HEK293T (cell line): ENCODE data around the gene DPCD.

Experiments used
- BHLHE40 ChIP-seq: fragments of 450-650 bp; IDR thresholded peaks from 2 replicates; pipeline ENCODE4 v1.6.1; 2016; ENCODE audit warnings: mild to moderate bottlenecking, moderate library complexity, borderline replicate concordance
- CTBP1 ChIP-seq: fragments of 450-650 bp; IDR thresholded peaks from 2 replicates; pipeline ENCODE4 v1.6.1; 2016; ENCODE audit warnings: borderline replicate concordance
- ELF4 ChIP-seq: fragments of 450-650 bp; IDR thresholded peaks from 2 replicates; pipeline ENCODE4 v1.6.1; 2017; ENCODE audit warnings: antibody characterized with exemption
- FOXA1 ChIP-seq: fragments of 450-650 bp; IDR thresholded peaks from 2 replicates; pipeline ENCODE4 v1.6.1; 2016; ENCODE audit warnings: mild to moderate bottlenecking
- FOXM1 ChIP-seq: fragments of 450-650 bp; IDR thresholded peaks from 2 replicates; pipeline ENCODE4 v1.6.1; 2017; ENCODE audit warnings: mild to moderate bottlenecking, borderline replicate concordance
- LEF1 ChIP-seq: fragments of 450-650 bp; IDR thresholded peaks from 2 replicates; pipeline ENCODE4 v1.6.1; 2017; ENCODE audit warnings: mild to moderate bottlenecking, borderline replicate concordance
- SP1 ChIP-seq: fragments of 450-650 bp; IDR thresholded peaks from 2 replicates; pipeline ENCODE4 v1.6.1; 2017
- SUZ12 ChIP-seq: fragments of 450-650 bp; IDR thresholded peaks from 2 replicates; pipeline ENCODE4 v1.6.1; 2016; ENCODE audit warnings: mild to moderate bottlenecking
- ZNF384 ChIP-seq: fragments of 450-650 bp; IDR thresholded peaks from 2 replicates; pipeline ENCODE4 v1.6.1; 2016
- TF ChIP-seq, protein P1 (sequence below): fragments of 450-650 bp; IDR thresholded peaks from 2 replicates; pipeline ENCODE4 v1.6.1; 2016

DNA sequence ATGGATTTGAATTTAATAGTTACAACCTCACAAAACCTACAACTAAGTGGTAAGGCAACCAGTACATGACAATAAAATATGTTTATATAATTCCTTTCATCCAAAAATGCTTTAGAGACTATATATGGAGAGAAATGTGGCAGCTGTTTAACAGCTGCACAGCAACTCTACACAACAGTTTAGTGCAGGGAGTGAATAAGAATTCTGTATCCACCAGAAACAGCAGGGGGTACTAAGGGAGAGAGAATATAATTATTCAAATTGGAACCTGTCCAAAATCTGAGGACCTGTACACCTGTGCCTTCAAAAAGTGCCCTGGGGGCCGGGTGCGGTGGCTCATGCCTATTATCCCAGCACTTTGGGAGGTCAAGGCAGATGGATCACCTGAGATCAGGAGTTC is 49.7 kb upstream of the DPCD start:
- no peak for TF ChIP-seq BHLHE40
- TF ChIP-seq ZNF384, result no peak
- no peak for TF ChIP-seq CTBP1
- TF ChIP-seq SP1, result no peak
- no peak for TF ChIP-seq ELF4
- TF ChIP-seq FOXA1, result no peak
- TF ChIP-seq SUZ12, result no peak
- no peak for TF ChIP-seq FOXM1
- TF ChIP-seq LEF1, result no peak
- TF ChIP-seq, protein P1, sequence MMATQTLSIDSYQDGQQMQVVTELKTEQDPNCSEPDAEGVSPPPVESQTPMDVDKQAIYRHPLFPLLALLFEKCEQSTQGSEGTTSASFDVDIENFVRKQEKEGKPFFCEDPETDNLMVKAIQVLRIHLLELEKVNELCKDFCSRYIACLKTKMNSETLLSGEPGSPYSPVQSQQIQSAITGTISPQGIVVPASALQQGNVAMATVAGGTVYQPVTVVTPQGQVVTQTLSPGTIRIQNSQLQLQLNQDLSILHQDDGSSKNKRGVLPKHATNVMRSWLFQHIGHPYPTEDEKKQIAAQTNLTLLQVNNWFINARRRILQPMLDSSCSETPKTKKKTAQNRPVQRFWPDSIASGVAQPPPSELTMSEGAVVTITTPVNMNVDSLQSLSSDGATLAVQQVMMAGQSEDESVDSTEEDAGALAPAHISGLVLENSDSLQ, result no peak
